Measurements from ENCODE around the gene PTPN21. TPM values are rescaled to one million over a fixed set of nuclear protein-coding genes. Genes with fewer than 3 reads are reported as not detected.

Gene PTPN21
- total and polyA plus RNA-seq, 2 experiments from 2014 or later, result 8.1 to 16.3 TPM

- H3K9me2 ChIP-seq (replicated peaks; ENCODE audit: insufficient read depth), result no peaks in the 10 kb centered on the region
- H3K36me3 ChIP-seq (replicated peaks; ENCODE audit: insufficient read depth, low read depth), result no peaks in the 10 kb centered on the region
- peaks cover 10% of the 10 kb centered on the region for H3K79me2 ChIP-seq
- H3K4me2 ChIP-seq, result no peak overlapping the region
- H3K27me3 ChIP-seq, result no peaks in the 10 kb centered on the region
- H3K4me1 ChIP-seq (ENCODE audit: insufficient read depth), result peaks cover 8% of the 10 kb centered on the region
- H3K27ac ChIP-seq, result no peak overlapping the region
- no peak overlapping the region for H2AFZ ChIP-seq
- no peak overlapping the region for H3K4me3 ChIP-seq
- no peaks in the 10 kb centered on the region for H4K20me1 ChIP-seq (ENCODE audit: insufficient read depth, poor library complexity, severe bottlenecking)
- TF ChIP-seq CTCF (IDR thresholded peaks at IDR 0.05; ENCODE audit: poor library complexity), result no peak
- TF ChIP-seq EZH2phosphoT487 (IDR thresholded peaks at IDR 0.05; ENCODE audit: low read depth, severe bottlenecking, unreplicated experiment), result no peak
- TF ChIP-seq EZH2 (IDR thresholded peaks at IDR 0.05; ENCODE audit: borderline replicate concordance), result no peak
- H3K9me3 ChIP-seq (ENCODE audit: low read depth), result no peaks in the 10 kb centered on the region
- DNase-seq (ENCODE audit: low spot score), result no peak
- WGBS (ENCODE audit: low lambda C conversion rate, missing lambda C conversion rate), result 97% methylated on average over 7 of the region's 7 CpGs
Measured at GRCh38 chr14:88470542-88471440, 84.0 kb downstream of the PTPN21 start.

GRCh38 chr14:88468406-88468805 is 86.4 kb downstream of the PTPN21 start:
- Histone ChIP-seq H3K79me2 (peaks cover 3% of the 10 kb centered on the region), H2AFZ (no peak overlapping the region), H3K27ac (peak overlapping the region; percentile 48), H3K9me2 (replicated peaks; ENCODE audit: insufficient read depth) (no peaks in the 10 kb centered on the region), H3K4me2 (no peak overlapping the region), H4K20me1 (ENCODE audit: insufficient read depth, poor library complexity, severe bottlenecking) (no peaks in the 10 kb centered on the region), H3K9me3 (ENCODE audit: low read depth) (no peaks in the 10 kb centered on the region), H3K4me3 (no peak overlapping the region), H3K36me3 (replicated peaks; ENCODE audit: insufficient read depth, low read depth) (no peaks in the 10 kb centered on the region), H3K27me3 (no peaks in the 10 kb centered on the region), H3K4me1 (ENCODE audit: insufficient read depth) (no peaks in the 10 kb centered on the region)
- TF ChIP-seq CTCF (IDR thresholded peaks at IDR 0.05; ENCODE audit: poor library complexity), result no peak
- TF ChIP-seq EZH2 (IDR thresholded peaks at IDR 0.05; ENCODE audit: borderline replicate concordance), result no peak
- no peak for TF ChIP-seq EZH2phosphoT487 (IDR thresholded peaks at IDR 0.05; ENCODE audit: low read depth, severe bottlenecking, unreplicated experiment)
- no peak for DNase-seq (ENCODE audit: low spot score)
- 76% methylated on average over 1 of the region's 1 CpG for WGBS (ENCODE audit: low lambda C conversion rate, missing lambda C conversion rate)

DNA sequence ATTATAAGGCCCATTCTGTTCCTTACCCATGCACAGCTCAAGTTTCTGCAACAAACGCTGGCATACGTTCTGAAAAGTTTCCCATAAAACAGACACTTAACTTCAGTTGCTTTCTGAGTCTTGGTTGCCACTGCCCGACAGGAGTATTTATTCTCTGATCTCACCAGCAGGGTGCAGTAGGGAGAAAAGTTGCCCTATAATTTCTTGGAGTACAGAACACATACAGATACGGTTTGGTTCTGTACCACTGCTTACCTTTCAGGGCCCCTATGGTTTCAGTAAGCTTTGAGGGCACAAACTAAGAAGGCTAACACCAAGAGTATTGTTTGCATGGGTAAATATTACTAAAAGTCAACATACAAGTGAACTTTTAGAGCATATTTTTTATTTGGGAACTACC is 91.5 kb downstream of the PTPN21 start:
- DNase-seq (ENCODE audit: low spot score), result peak; percentile 27
- H4K20me1 ChIP-seq (ENCODE audit: insufficient read depth, poor library complexity, severe bottlenecking), result no peaks in the 10 kb centered on the region
- H3K4me1 ChIP-seq (ENCODE audit: insufficient read depth), result no peaks in the 10 kb centered on the region
- TF ChIP-seq EZH2phosphoT487 (IDR thresholded peaks at IDR 0.05; ENCODE audit: low read depth, severe bottlenecking, unreplicated experiment) (no peak), CTCF (IDR thresholded peaks at IDR 0.05; ENCODE audit: poor library complexity) (peak; percentile 34)
- H3K4me3 ChIP-seq, result no peak overlapping the region
- H2AFZ ChIP-seq, result no peak overlapping the region
- 89% methylated on average over 4 of the region's 4 CpGs for WGBS (ENCODE audit: low lambda C conversion rate, missing lambda C conversion rate)
- no peaks in the 10 kb centered on the region for H3K79me2 ChIP-seq
- no peaks in the 10 kb centered on the region for H3K27me3 ChIP-seq
- H3K27ac ChIP-seq, result no peak overlapping the region
- peaks cover 8% of the 10 kb centered on the region for H3K9me3 ChIP-seq (ENCODE audit: low read depth)
- no peaks in the 10 kb centered on the region for H3K9me2 ChIP-seq (replicated peaks; ENCODE audit: insufficient read depth)
- no peaks in the 10 kb centered on the region for H3K36me3 ChIP-seq (replicated peaks; ENCODE audit: insufficient read depth, low read depth)
- H3K4me2 ChIP-seq, result no peak overlapping the region
